GM13977 (cell line): Measurements from ENCODE around the gene VARS1.
"Not testable (repeated sequence)": the region's sequence is repeated elsewhere in the genome, so short reads cannot be mapped to it uniquely, and the experiment has no call there.

Experiments
- DNase-seq: peaks from one replicate; pipeline ENCODE4 v3.0.0; 2012; ENCODE audit warnings: low spot score
- in situ Hi-C: fragments of 300-500 bp; cut with MboI; formaldehyde crosslinking; loops from one replicate; pipeline ENCODE4 v1.12.0; 2022; ENCODE audit warnings: low sequenced_read_pairs, low pct_unique_long_range_greater_than_20kb, mixed read lengths, inconsistent platforms; ENCODE audit not compliant: unreplicated experiment
- TF ChIP-seq, protein P1 (sequence below): IDR thresholded peaks from 2 replicates; pipeline ENCODE4 v1.5.1; 2012; ENCODE audit warnings: mild to moderate bottlenecking, control low read depth; ENCODE audit not compliant: insufficient read depth; ENCODE audit errors: extremely low read depth, missing control alignments

Gene VARS1

DNA sequence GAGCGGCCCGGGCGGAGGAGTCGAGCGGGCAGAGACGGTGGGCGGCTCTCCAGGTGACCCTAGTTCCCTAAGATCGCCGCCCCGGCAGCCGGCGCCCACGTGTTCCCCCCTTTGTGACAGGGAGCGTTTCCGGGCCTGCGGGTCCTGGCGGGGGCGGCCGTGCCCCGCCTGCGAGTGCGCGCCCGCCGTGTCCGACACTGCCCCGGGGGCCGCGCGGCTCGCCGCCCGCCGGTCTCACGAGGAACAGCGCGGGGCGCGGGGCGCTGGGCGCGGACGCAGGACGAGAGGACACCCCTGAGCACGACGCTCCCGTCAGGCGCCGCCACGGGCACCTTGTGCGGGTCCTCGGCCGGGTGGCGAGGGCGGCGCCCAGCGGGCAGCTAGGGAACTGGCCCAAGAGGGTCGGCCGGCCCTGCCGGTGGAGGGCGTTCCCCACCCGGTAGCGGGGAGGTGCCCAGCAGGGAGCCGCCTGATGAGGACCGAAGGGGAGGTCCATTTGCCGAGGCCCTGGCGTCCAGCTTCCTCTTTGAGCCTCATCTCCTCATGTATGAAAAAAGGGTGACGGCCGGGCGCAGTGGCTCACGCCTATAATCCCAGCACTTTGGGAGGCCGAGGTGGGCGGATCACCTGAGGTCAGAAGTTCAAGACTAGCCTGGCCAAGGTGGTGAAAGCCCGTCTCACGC, at the start of gene VARS1:
VARS1 (minus strand) TSS at position 137 of the 683 bp plus-strand sequence. CDS start 535 bp downstream, outside the sequence.
- in situ Hi-C loops: no loop called here
- TF ChIP-seq, protein P1, sequence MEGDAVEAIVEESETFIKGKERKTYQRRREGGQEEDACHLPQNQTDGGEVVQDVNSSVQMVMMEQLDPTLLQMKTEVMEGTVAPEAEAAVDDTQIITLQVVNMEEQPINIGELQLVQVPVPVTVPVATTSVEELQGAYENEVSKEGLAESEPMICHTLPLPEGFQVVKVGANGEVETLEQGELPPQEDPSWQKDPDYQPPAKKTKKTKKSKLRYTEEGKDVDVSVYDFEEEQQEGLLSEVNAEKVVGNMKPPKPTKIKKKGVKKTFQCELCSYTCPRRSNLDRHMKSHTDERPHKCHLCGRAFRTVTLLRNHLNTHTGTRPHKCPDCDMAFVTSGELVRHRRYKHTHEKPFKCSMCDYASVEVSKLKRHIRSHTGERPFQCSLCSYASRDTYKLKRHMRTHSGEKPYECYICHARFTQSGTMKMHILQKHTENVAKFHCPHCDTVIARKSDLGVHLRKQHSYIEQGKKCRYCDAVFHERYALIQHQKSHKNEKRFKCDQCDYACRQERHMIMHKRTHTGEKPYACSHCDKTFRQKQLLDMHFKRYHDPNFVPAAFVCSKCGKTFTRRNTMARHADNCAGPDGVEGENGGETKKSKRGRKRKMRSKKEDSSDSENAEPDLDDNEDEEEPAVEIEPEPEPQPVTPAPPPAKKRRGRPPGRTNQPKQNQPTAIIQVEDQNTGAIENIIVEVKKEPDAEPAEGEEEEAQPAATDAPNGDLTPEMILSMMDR: peak; percentile 96
- DNase-seq: peak; percentile 98

DNA sequence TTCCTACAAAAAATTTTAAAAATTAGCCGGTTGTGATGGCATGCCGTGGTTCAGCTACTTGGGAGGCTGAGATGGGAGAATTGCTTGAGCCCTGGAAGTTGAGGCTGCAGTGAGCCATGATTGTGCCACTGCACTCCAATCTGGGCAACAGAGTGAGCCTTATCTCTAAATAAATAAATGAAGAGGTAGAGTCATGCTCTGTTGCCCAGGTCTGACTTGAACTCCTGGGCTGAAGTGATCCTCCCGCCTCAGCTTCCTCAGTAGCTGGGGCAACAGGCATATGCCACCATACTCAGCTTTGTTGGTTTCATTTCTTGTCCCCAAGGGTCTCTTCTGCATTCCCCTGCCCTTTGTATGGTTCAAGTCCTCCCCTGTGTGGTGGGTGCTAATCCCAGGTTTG, 49.0 kb upstream of the VARS1 start:
- TF ChIP-seq, protein P1: no peak
- in situ Hi-C loops: no loop called here
- no peak for DNase-seq

DNA sequence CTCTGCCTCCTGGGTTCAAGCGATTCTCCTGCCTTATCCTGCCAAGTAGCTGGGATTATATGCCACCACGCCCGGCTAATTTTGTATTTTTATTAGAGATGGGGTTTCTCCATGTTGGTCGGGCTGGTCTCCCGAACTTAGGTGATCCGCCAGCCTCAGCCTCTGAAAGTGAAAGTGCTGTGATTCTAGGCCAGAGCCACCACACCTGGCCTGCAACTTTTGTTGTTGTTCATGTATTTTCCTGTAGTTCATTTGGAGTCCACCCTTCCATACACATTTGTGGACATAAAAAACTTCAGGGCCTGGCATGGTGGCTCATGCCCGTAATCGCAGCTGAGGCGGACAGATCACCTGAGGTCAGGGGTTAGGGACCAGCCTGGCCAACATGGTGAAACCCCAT, 46.5 kb upstream of the VARS1 start:
- no peak for DNase-seq
- in situ Hi-C loops: no loop called here
- TF ChIP-seq, protein P1: no peak

DNA sequence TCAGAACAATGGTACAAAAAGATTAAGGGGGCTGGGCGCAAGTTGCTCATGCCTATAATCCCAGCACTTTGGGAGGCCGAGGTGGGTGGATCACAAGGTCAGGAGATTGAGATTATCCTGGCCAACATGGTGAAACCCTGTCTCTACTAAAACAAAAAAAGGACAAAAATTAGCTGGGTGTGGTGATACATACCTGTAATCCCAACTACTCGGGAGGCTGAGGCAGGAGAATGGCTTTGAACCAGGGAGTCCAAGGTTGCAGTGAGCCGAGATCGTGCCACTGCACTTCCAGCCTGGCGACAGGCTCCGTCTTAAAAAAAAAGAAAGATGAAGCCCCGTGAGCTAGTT, 44.2 kb upstream of the VARS1 start:
- DNase-seq, in situ Hi-C loops: not testable (repeated sequence)

DNA sequence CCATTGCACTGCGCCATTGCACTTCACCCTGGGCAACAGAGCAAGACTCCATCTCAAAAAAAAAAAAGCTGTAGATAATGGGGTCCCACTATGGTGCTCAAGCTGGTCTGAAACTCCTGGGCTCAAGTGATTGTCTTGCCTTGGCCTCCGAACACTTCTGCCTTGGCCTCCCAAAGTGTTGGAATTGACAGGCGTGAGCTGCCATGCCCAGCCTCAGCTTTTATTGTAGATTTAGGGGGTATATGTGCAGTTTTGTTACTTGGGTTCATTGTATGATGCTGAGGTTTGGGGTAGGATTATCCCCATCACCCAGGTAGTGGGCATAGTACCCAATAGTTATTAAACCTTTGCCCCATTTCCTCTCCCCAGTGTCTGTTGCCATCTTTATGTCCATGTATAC, 43.4 kb upstream of the VARS1 start:
- in situ Hi-C loops: no loop called here
- TF ChIP-seq, protein P1: no peak
- DNase-seq: no peak

DNA sequence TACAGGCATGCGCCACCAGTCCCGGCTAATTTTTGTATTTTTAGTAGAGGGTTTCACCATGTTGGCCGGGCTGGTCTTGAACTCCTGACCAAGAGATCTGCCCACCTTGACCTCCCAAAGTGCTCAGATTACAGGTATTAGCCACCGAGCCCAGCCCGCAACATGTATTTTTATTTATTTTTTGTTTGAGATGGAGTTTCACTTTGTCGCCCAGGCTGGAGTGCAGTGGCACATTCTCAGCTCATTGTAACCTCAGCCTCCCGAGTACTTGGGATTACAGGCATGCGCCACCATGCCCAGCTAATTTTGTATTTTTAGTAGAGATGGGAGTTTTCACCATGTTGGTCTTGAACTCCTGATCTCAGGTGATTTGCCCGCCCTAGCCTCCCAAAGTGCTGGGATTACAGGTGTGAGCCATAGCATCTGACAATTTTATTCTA, 42.6 kb upstream of the VARS1 start:
- in situ Hi-C loops, DNase-seq: not testable (repeated sequence)

DNA sequence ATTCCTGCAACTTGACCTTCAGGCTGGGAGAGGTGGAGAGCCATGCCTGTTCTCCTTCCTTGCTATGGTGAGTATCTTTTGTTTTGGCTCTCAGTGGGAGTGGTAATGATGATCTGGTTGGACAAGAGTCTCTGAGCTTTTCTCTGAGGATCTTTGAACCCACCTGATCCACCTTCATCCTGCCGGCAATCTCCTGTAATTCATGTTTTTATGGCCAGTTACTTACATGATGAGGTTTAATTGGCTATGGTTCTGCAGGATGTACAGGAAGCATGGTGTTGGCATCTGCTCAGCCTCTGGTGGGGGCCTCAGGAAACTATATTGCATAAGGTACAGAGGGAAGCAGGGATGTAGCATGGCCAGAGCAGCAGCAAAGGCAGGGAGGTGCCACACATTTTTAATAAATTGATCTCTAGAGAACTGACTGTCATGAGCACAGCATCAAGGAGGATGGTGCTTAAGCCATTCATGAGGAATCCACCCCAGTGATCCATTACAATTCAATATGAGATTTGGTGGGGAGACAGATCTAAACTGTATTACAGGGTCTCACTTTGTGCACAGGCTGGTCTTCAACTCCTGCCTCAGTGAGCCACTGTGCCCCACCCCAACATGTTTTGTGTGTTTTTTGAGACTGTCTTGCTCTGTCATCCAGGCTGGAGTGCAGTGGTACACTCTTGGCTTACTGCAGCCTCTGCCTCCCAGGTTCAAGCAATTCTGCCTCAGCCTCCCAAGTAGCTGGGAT, 42.0 kb upstream of the VARS1 start:
- DNase-seq: no peak
- TF ChIP-seq, protein P1: no peak
- in situ Hi-C loops: no loop called here
